BE2C (cell line): ENCODE measurements around the gene KSR1.
"Not testable (repeated sequence)": the region's sequence is repeated elsewhere in the genome, so short reads cannot be mapped to it uniquely, and the experiment has no call there.

Experiments
- DNase-seq: peaks from one replicate; pipeline ENCODE4 v3.0.0-alpha.2; 2020
- H3K27me3 ChIP-seq: fragments of 250-450 bp; sonication (Bioruptor Pico); 2 replicates; pipeline ENCODE4 v1.5.1; 2020; ENCODE audit warnings: mild to moderate bottlenecking
- H3K36me3 ChIP-seq: fragments of 250-450 bp; sonication (Bioruptor Pico); 2 replicates; pipeline ENCODE4 v1.5.1; 2020; ENCODE audit warnings: mild to moderate bottlenecking
- H3K4me1 ChIP-seq: fragments of 250-450 bp; sonication (Bioruptor Pico); 2 replicates; pipeline ENCODE4 v1.5.1; 2020
- H3K4me3 ChIP-seq: 2 replicates; pipeline ENCODE4 v1.5.1; 2011; ENCODE audit warnings: low read depth, low read length
- H3K9me3 ChIP-seq: fragments of 250-450 bp; sonication (Bioruptor Pico); 2 replicates; pipeline ENCODE4 v1.5.1; 2020
- CTCF ChIP-seq: IDR thresholded peaks from 2 replicates; pipeline ENCODE4 v1.5.1; 2012; ENCODE audit warnings: mild to moderate bottlenecking, low read depth, low read length

The KSR1 gene

GRCh38 chr17:27663936-27664605 lies 207.8 kb downstream of the KSR1 start:
- Histone ChIP-seq H3K9me3 (no peaks in the 10 kb centered on the region), H3K36me3 (no peaks in the 10 kb centered on the region), H3K4me1 (no peaks in the 10 kb centered on the region), H3K27me3 (no peaks in the 10 kb centered on the region), H3K4me3 (no peak overlapping the region)
- no peak for DNase-seq
- no peak for TF ChIP-seq CTCF

- H3K4me3 ChIP-seq: no peak overlapping the region
- no peaks in the 10 kb centered on the region for H3K9me3 ChIP-seq
- H3K36me3 ChIP-seq: no peaks in the 10 kb centered on the region
- H3K27me3 ChIP-seq: no peaks in the 10 kb centered on the region
- no peak for TF ChIP-seq CTCF
- H3K4me1 ChIP-seq: no peaks in the 10 kb centered on the region
- DNase-seq: no peak
Measured at GRCh38 chr17:27664606-27664965, 208.3 kb downstream of the KSR1 start.

- H3K27me3 ChIP-seq: no peaks in the 10 kb centered on the region
- H3K4me1 ChIP-seq: no peaks in the 10 kb centered on the region
- no peaks in the 10 kb centered on the region for H3K36me3 ChIP-seq
- no peak overlapping the region for H3K4me3 ChIP-seq
- no peak for TF ChIP-seq CTCF
- DNase-seq: no peak
- H3K9me3 ChIP-seq: no peaks in the 10 kb centered on the region
Measured at GRCh38 chr17:27665549-27665948, 209.3 kb downstream of the KSR1 start.

- not testable (repeated sequence) for H3K4me1 ChIP-seq, DNase-seq, H3K4me3 ChIP-seq, H3K36me3 ChIP-seq, H3K9me3 ChIP-seq, H3K27me3 ChIP-seq
Measured at GRCh38 chr17:27666270-27666669, 210.0 kb downstream of the KSR1 start.

- DNase-seq: no peak
- Histone ChIP-seq H3K9me3 (no peaks in the 10 kb centered on the region), H3K4me3 (no peak overlapping the region), H3K36me3 (no peaks in the 10 kb centered on the region), H3K27me3 (no peaks in the 10 kb centered on the region), H3K4me1 (no peaks in the 10 kb centered on the region)
- TF ChIP-seq CTCF: no peak
Measured at GRCh38 chr17:27666831-27667560, 210.7 kb downstream of the KSR1 start.

GRCh38 chr17:27667656-27668487 lies 211.6 kb downstream of the KSR1 start:
- no peaks in the 10 kb centered on the region for H3K36me3 ChIP-seq
- no peak for TF ChIP-seq CTCF
- DNase-seq: no peak
- no peaks in the 10 kb centered on the region for H3K9me3 ChIP-seq
- H3K4me1 ChIP-seq: no peaks in the 10 kb centered on the region
- no peak overlapping the region for H3K4me3 ChIP-seq
- H3K27me3 ChIP-seq: no peaks in the 10 kb centered on the region
